Suppressor macrophage treated with lipopolysaccharide for 4 hours (primary cell): Measurements from ENCODE around the gene CCDC12.

Source experiments
- DNase-seq: peaks from one replicate; pipeline ENCODE4 v3.0.0-alpha.2; 2020

CCDC12 gene

DNA sequence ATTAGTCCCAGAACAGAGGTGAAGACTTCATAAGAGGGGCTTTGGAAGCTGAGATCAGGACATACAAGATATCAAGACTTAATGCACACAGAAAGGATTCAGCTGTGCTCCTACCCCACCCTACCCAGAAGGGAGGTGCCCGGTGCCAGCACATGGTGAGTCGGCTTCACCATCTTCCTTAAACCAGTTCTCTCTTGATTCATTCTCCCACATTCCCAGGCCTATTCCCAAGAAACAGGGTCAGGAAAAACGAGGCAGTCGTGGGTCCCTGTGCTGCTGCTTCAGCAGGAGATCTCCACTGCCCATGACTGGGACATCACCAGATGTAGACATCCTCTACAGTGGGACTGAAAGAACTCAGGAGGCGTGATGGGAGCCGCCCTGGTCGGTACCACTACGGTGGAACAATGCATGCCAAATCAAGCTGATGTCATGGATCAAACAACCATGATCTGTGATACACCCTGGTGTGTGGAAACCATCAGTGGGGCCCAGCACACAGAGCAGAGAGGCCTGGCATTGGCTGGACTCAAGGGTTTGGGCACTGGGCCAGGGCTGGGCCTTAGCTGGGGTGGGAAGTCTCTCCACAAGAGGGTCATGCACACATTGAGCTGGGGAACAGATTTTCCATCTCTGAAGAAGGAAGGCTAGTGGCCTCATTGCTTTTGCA is 41.9 kb downstream of the CCDC12 start:
- DNase-seq: peak; percentile 40

DNA sequence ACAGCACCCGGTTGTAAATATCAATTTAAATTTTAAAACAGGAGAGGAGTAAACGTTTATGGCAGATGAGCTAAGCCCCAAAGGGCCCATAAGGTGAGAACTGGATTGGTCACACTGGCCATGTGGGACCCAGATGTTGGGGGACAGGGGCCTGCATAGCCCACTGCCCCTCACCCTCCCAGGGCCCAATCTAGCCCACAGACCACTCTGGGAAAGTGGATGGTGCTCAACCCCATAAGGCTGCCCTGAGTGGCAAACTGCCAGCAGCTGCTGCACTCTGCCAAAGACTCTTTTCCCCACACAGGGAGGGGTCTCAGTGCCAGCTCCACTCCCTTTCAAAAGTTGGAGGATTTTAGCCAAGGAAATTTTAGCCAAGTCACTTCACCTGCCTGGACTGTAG is 42.5 kb downstream of the CCDC12 start:
- DNase-seq: no peak

DNA sequence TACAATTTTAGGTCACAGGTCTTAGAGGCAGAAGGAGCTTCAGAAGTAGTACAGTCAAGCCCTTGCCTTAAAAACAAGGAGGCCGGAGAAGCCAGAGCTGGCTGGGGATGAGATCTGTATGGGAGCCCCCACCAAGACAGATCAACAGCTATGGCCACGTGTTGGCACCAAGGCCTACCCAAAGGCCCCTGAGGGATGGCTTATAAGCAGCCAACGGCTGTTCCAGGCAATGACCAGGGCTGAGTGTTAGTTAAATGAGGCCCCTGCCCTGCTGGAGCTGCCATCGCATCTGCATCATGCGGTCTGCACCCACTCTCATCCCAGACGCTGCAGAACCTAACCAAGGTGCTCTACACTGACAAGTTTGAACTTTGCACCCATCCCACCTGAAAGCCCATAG is 43.3 kb downstream of the CCDC12 start:
- DNase-seq: no peak

DNA sequence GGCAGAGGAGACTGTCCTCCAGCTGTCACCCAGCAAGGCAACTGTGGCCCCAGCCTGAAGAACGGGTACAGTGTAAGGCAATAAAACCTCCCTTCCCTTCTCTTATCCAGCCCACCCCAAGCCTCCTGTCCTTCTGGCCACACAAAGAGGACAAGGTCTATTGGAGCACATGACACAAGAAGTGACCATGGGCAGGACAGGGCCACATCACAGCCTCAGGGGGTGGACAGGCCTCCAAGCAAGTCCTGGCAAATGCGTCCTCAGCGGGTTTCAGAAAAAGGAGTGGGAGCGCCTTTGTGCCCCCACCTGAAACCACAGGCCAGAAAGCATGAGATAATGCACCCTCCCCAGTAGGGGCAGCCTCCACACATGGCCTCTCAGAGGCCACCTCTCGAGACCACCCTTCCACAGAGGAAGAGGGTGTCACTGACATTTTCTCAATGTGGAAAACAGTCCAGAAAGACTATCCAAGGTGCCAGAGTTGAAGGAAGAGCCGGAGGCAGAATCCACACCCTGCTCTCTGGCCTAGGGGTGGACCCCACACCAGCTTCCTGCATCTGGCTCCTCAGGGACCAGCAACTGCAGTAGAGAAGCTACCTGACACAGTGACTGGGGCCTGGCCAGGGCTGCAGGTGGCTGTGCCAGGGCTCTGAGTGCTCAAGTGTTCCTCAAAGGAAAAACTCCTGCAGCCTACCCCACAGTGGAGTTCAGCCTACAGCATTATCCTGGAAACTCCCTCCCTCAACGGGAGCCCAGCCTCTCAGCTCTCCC is 43.9 kb downstream of the CCDC12 start:
- no peak for DNase-seq

DNA sequence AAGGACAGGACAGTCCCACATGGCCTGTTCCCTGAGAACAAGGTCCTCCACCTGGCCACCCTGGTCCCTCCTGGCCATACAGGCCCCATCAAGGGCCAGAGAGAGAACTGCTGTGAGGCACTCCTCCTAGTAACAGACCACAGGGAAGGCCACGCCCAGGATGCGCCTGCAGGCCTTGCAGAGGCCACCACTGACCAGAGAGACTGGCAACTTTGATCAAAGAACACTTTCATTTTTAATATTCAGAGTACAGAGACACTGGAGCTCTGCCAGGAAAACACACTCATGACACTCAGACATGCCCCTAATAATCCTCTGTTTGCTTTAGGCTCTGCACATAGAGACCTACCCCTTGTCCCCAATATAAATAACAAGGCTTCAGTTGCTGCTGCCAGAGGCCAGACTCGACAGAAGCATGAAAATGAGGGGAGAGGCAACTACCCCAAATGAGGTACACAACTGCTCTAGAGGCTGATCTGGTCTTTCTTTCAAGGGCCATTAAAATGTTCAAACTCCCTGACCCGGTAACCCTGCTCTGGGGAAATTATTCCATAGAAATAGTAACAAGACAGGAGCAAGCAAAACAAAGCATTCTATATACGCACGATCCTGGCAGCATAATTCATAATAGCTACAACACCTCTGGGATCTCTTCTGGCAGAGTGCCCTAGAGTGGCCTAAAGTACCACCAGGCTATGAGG is 44.8 kb downstream of the CCDC12 start:
- peak; percentile 86 for DNase-seq

DNA sequence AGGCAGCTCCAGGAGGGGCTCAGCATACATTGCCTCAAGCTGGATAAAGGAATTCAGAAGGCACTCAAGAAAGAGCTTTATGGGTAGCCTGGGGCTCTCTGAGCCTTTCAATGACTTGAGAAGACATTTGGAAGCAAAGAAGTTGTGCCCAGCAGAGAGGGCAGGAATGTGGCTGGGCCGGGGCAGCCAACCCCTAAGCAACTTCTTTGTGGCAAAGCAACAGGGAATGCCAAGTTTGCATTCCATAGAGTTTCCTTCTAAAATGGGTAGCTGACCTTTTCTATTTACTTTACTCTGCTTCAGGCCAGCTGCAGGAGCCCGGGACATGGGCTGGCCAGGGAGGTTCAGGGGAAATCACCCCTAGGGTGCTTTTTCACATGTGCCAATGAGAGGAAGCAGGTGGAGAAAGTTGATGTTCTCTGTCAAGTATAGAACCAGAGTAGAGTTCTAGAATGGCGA is 45.6 kb downstream of the CCDC12 start:
- DNase-seq: no peak

DNA sequence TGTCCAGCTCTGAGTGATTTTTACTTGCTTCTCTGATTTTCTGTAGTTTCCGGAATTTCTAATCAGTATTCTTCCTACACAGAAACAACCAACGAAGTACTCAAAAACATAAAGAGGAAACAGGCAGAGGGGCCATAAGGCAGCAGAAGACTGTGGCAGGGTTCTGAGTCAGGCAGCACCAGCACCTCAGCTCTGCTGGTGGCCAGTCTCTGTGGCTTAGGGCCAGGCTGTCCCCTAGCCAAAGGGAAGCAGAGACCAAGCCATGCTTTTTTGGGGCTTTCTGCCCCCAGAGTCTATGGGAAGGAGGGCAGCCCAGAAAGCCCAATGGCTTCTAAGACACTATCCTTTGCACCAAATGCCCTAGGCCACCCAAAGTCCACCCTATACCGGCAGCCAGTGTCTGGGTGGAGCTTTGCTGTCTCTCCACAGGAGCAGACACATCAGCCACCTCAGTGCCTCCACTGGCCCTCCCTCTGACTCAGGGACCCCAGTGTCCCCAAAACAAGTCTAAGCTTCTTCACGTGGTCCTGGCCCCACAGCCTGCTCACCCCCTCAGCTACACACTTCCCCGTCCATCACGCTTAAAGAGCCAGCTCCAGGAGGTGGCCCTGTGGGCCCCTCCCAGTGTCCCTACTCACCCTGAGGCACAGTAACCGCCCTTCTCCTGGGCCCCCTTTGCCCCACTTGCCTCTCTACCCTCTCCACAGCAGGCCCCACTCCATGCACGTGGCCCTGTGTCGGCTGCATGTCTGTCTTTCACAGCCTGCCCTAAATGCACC is 46.2 kb downstream of the CCDC12 start:
- peak; percentile 87 for DNase-seq

DNA sequence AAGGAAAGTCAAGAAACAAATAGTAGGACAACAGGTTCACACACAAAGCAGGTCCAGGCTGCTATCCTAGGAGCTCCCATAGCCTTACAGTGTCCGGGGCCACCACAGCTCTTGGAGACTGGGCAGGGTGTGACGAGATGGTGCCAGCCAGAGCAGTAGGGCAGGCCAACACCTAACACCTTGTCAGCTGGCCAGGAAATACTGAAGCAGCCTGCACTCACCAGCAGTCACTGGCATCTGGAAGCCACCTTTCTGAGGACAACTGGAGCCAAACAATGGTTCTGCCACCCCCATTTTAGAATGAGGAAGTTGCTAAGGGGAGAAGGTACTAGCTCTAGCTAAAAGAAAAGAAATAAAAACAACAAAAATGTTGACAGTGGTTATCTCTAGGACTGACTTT is 47.2 kb downstream of the CCDC12 start:
- DNase-seq: no peak

DNA sequence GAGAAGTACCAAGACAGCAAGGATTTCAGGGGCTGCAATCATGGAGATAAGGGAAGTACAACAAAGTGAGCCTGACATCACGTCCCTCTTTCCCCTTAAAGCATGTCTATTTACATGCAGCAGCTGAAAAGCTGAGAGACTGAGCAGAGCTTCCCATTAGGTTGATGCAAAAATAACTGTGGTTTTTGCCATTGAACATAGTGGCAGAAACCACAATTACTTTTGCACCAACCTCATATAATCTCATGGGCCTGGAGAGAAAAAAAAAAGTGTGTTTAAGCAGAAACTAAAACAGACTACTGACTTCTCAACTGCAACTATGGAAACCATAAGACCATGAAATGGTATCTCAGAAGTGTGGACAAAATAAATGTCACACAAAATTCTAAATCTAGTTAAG is 48.3 kb downstream of the CCDC12 start:
- peak; percentile 72 for DNase-seq

DNA sequence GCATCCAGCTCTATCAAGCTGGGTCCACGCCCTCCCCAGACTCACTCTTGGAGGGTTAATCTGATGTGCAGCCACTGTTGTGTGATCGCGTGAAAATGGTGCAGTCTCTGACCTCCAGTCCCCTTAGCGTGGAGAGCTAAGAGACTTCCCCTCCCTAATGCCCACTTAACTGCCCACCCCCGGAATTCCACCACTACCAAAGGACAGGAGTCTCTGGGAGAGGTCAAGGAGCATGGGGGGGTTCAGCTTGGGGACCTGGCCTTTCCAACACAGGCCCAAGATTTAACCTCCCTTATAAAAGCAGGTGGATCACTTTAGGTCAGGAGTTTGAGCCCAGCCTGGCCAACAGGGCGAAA is 48.8 kb downstream of the CCDC12 start:
- DNase-seq: no peak

DNA sequence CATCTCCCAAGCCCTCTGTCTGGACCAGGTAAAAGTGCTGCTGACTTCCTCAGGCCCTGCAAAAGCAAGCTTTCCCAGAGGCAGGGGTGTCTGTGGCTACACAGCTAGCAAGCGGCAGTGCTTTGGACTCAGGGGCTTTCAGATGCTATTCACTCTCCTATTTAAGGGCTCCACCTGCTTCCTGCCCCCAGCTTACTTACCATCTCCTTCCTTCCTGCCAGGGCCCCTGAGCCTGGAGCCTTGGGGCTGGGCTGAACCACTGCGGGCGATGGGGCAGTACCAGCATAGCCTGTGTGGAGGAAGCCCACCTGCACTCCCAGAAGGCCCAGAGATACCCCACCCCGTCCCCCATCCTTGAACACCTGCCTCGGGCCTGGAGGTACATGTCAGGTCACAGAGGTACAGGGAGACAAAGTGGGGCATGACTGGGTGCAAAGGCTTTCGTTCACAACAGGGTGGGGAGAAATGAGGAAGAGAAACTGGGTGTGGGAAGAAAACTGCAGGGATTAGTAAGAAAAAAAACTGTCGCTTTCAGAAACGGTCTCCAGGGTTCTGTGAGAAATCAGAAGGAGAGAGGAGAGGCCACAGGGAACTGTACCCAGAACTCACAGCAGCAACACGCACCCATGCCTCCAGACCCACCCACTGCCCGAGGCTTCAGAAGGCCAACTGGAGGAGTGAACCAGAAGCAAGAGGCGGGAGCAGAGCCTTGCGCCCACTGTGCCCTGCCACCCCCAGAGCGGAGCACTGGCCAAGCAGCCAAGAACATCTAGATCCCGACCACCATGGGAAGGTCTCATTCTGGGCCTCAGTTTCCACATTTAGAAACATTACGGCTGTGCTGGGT is 49.5 kb downstream of the CCDC12 start:
- peak; percentile 93 for DNase-seq

DNA sequence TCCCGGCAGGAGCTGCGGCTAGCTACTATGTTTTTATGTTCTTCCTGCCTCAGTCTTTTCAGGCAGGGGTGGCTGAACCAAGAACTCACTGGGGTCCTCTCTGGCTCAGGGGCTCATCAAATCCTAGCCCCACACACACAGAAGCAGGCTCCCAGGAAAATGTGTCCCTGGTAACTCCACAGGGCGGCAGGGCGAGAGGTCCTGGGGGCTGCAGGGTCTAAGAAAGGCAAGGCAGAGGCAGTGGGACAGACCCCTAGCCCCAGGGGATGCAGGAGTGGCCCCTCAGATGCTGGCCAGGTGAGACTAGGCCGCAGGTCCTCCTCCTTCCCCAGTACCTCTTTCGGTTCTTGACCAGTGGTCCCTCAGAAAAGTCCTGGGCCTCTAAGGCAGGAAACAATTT is 50.1 kb downstream of the CCDC12 start:
- no peak for DNase-seq

DNA sequence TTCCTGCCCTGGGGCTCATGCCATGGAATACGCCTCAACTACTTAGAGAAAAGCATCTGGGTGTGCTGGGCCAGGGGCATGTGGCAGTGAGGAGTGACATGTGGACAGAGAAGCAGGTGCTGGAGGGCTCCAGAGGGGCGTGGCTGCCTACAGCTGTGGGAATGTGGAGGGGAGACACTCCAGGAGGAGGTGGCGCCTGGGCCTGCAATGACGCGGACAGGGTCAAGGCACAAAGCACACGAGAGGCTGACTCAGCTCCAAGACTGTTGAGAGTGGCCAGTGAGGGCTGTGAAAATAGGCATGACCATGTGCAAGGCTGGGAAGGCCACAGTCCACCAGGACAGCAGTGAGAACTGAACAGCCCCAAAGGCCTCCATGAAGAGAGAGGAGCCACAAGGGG is 50.5 kb downstream of the CCDC12 start:
- DNase-seq: peak; percentile 78

DNA sequence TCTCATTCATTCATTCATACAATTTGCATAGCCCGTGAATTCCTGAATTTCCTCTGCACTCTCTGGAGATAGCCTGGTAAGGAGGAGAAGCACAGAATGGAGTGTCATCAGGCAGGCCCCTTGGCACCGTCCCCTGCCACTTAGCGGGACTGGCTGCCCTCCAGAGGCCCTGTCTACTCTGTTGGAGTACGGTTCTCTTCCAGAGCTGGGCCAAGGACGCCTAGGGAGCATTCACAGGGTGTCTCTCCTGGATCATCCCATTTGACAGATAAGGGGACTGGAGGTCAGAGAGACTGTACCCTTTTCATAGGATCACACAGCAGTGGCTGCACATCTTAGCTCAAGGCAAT is 51.0 kb downstream of the CCDC12 start:
- no peak for DNase-seq

DNA sequence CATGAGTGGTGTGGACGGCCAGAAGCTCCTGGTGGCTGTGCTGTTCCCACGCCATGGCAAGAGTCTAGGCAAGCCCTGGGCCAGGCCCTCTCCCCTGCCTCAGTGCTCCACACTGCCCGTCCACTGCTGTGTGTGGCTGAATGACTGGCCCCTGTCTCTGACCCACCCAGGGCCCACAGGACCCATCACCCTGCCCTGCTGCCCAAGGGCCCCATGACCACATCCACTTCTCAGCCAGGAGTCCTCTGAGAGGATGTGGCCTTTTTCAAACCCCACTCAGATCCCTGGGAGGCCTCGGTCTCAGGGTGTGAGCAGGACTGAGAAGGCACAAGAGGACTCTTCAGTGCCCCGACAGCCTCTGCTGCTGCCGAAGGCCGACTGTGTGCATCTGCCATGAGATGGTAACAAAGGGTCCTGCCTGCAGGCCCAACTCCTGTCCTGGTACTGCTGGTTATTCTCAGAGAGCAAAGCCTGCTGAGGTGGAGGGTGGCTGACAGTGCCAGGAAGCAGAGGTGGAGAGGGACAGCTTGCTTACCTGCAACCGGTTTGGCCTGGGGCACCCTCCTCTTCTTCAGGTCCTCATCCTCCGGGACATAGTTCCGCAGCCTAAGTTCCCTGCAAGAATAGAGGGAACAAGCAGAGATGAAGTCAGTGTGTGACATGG is 51.5 kb downstream of the CCDC12 start:
- no peak for DNase-seq

DNA sequence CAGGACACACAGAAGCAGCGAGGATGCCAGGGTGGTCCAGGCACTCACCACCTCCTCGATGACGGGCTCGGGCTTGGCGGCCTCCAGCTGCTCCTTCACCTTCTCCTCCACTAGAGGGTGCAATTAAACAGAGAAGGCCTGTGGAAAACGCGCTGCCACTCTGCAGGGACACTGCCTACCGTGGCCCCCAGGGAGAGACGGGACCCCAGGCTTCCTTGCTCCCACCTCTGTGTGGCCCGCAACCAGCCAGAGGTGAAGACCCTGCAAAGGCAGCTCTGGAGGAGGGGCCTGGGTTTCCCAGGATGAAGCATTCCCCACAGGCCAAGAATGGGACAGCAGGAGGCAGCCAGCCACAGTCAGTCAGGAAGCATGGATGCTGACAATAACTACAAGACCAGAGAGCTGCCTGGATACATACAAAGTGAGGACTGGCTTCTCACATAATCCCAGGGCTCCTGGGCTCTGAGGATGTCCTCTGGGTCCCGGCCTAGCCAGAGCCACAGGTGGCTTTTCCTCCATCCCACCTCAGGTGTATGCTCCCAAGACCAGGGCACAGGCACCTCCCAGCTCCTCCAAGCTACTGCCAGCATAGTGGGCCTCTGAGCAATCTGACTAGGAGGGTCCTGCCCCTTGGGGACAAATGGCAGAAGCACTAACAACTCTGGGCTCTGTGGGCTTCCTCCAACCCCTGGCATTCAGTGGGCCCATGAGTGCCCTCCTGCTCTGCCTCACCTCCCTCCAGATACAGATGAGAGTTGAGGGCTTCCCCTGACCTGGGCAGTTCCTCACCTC is 52.8 kb downstream of the CCDC12 start:
- peak; percentile 65 for DNase-seq

DNA sequence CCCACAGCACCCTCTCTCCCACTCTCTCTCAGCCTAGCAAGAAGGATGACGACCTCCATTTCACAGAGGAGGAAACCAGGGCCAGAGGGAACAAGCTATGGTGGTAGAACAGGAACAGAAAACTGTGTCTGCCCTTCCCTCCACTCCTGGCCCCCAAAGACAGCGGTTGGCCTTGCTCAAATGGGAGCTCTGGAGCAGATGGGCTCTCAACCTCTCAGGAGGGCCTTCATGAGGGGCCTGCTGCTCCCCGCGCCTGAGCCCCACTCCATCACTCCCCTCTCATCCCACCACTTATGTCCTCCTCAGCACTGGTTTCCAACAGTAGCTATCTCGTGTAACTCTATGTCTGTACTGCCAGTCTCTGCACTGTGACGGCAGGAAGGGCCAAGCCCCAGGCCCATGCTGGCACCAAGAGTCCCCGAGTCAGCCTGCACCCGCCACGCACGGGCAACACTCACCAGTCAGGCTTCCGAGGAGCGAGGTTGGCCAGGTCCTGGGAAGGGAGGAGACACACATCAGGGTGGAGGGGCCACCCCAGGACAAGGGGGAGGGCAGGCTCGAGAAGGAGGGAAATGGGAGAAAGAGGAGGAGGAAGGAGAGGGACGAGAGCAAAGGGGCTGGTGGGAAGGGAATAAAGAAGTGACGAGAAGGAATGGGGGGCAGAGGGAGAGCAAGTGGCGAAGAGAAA is 53.5 kb downstream of the CCDC12 start:
- DNase-seq: no peak

DNA sequence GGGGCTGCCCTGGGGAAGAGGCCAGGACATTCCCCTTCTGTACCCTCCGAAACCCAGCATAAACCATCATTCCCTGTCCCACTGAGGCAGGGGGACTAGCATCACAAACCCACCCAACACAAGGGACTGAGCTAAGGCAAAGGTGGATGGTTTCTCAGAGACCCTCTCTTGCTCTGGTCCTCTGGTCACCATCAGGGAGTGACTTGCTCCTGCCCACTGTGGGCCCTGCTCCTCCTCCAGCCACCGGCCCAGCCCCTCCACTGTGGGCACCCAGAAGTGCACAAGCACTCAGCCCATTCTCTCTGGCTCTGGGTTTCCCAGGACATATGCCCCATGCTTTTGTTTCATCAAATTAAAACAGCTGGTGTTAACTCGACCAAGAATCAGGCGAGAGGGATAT is 54.1 kb downstream of the CCDC12 start:
- no peak for DNase-seq

DNA sequence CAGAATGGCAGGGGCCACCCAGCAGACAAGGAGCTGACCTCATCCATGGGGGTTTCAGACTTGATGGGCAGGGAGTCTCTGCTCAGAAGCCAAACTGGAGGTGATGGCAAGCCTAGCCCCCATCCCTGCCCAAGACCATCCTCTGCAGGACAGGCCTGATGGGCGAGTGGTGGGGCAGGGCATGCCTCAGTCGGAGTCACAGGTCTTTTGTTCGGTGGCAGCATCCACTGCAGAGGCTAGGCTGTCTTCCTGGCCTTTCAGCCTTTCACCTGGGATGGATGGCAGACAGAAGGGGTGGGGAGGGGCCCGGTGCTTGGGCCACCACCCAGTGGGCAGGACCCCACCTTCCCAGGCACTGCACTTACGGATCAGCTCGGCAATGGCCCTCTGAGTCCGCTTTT is 54.7 kb downstream of the CCDC12 start:
- DNase-seq: no peak

DNA sequence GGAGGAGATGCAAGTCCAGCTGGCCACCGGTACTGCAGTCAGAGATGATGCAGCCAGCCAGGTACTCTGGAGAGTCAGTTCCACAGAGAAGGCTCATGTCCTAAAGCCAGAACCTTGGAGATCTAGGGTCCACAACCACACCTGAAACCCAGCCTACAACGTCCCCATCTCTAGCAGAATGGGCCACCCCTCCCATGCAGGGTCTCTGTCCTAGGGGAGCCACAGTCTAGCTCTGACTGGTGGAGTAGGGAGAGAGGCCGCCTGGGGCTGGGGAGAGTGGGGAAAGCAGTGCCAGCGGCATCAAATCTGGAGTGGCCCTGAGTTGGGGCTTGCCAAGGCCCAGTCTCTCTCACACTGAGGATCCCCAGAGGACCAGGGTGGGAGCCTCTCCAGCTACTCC is 55.5 kb downstream of the CCDC12 start:
- no peak for DNase-seq
